Measurements from ENCODE around the gene PRDX2. TPM values are rescaled to one million over a fixed set of nuclear protein-coding genes. Genes with fewer than 3 reads are reported as not detected.
"Not testable (repeated sequence)": the region's sequence is repeated elsewhere in the genome, so short reads cannot be mapped to it uniquely, and the experiment has no call there.

The PRDX2 gene
- total and polyA plus RNA-seq, 8 donors = 75.8 to 172 (median 103) TPM

DNA sequence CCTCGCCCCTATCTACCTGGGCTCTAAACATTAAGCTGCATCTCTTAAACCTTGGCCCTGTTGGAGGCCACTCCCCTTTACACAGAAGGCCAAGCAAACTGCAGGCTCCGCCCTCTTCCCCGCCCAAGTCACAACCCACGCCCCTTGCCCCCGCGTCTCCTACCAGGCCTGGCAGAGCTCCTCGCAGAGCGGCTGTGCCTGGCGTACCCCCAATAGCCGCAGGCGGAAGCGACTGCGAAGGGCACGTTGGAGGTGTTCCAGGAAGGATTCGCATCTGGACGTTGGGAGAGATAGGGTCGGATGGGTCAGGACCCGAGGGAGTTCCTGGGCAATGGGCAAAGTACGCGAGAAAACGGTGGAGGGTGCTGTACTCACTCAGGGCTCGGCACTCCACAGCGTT is 26.9 kb upstream of the PRDX2 start:
- WGBS, 2 donors = 2 to 4% methylated on average over 23 of the region's 23 CpGs
- intact Hi-C loops (cut with DNase I) = no loop called here
- FAIRE-seq (no peak), ATAC-seq (peak in 3 of 4 donors; percentile 57 to 63 (median 63)), DNase-seq (peak in 3 of 6 donors; percentile 40 to 62 (median 55))
- Histone ChIP-seq H3K9me3 (no peaks in the 10 kb centered on the region), H3K36me3 (no peaks in the 10 kb centered on the region), H3K4me1 (peaks cover 0 to 6% (median 0%) of the 10 kb centered on the region in 3 donors), H3K27ac (no peak overlapping the region), H3K27me3 (peaks cover 0 to 22% (median 4%) of the 10 kb centered on the region in 4 donors), H3K4me3 (no peak overlapping the region)
- TF ChIP-seq, protein P1, sequence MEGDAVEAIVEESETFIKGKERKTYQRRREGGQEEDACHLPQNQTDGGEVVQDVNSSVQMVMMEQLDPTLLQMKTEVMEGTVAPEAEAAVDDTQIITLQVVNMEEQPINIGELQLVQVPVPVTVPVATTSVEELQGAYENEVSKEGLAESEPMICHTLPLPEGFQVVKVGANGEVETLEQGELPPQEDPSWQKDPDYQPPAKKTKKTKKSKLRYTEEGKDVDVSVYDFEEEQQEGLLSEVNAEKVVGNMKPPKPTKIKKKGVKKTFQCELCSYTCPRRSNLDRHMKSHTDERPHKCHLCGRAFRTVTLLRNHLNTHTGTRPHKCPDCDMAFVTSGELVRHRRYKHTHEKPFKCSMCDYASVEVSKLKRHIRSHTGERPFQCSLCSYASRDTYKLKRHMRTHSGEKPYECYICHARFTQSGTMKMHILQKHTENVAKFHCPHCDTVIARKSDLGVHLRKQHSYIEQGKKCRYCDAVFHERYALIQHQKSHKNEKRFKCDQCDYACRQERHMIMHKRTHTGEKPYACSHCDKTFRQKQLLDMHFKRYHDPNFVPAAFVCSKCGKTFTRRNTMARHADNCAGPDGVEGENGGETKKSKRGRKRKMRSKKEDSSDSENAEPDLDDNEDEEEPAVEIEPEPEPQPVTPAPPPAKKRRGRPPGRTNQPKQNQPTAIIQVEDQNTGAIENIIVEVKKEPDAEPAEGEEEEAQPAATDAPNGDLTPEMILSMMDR (IDR thresholded peaks at IDR 0.05) = no peak

- 7 to 8% methylated on average over 46 of the region's 46 CpGs for WGBS, 2 donors
- Histone ChIP-seq H3K27ac (no peak overlapping the region), H3K9me3 (no peaks in the 10 kb centered on the region), H3K27me3 (peaks cover 0 to 5% (median 2%) of the 10 kb centered on the region in 4 donors), H3K4me3 (no peak overlapping the region), H3K4me1 (peaks cover 0 to 3% (median 0%) of the 10 kb centered on the region in 3 donors), H3K36me3 (no peaks in the 10 kb centered on the region)
- FAIRE-seq = no peak
- intact Hi-C loops (cut with DNase I) = no loop called here
- peak in 2 of 4 donors; percentile 52 to 53 for ATAC-seq
- DNase-seq = peak in 2 of 6 donors; percentile 46 to 66
- TF ChIP-seq, protein P1 (IDR thresholded peaks at IDR 0.05) = peak in 1 of 4 donors; percentile 9
Observed at GRCh38 chr19:12825254-12826131, 23.9 kb upstream of the PRDX2 start.

DNA sequence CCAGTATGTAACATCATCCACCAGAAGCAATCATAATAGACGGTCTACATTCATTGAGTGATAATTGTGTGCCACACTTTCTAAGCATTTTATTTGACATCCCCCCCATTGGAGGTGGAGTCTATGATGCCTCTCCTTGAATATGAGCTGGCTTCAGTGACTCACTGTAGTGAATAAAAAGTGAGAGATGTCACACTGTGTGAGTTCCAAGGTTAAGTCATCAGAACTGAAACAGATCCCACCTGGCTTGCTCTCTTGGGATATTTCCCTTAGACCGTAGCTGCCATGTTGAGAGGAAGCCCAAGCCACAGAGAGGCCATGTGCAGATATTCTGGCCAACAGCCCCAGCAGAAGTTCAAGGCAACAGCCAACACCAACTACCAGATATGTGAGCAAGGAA is 20.2 kb upstream of the PRDX2 start:
- TF ChIP-seq, protein P1 (IDR thresholded peaks at IDR 0.05) = no peak

GRCh38 chr19:12817810-12818209 is 16.2 kb upstream of the PRDX2 start:
- H3K4me3 ChIP-seq; H3K4me1 ChIP-seq; H3K27me3 ChIP-seq; H3K36me3 ChIP-seq; H3K9me3 ChIP-seq; DNase-seq; ATAC-seq; H3K27ac ChIP-seq; FAIRE-seq; intact Hi-C loops (cut with DNase I): not testable (repeated sequence)
- 90 to 92% methylated on average over 11 of the region's 11 CpGs for WGBS, 2 donors

More for the DNA sequence above, 20.2 kb upstream of the PRDX2 start:
- no peaks in the 10 kb centered on the region for H3K9me3 ChIP-seq
- peaks cover 0 to 5% (median 2%) of the 10 kb centered on the region in 4 donors for H3K27me3 ChIP-seq
- H3K36me3 ChIP-seq = no peaks in the 10 kb centered on the region
- no peaks in the 10 kb centered on the region for H3K4me1 ChIP-seq
- no peak for ATAC-seq
- no peak for FAIRE-seq
- WGBS, 2 donors = 84 to 94% methylated on average over 2 of the region's 2 CpGs
- H3K27ac ChIP-seq = no peak overlapping the region
- DNase-seq = no peak
- no peak overlapping the region for H3K4me3 ChIP-seq
- intact Hi-C loops (cut with DNase I) = no loop called here

DNA sequence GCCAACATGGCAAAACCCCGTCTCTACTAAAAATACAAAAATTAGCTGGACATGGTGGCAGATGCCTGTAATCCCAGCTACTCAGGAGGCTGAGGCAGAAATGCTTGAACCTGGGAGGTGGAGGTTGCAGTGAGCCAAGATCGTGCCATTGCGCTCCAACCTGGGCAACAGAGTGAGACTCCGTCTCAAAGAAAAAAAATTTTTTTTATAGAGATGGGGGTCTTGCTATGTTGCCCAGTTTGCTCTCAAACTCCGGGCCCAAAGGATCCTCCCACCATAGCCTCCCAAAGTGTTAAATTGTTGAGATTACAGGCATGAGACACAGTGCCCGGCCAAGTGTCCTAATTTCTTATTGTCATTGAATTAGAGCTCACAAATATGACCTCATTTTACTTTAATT is 15.6 kb upstream of the PRDX2 start:
- H3K36me3 ChIP-seq; H3K9me3 ChIP-seq; intact Hi-C loops (cut with DNase I); DNase-seq; H3K27me3 ChIP-seq; H3K4me1 ChIP-seq; FAIRE-seq; H3K4me3 ChIP-seq; H3K27ac ChIP-seq; ATAC-seq: not testable (repeated sequence)
- 83 to 91% methylated on average over 6 of the region's 6 CpGs for WGBS, 2 donors

DNA sequence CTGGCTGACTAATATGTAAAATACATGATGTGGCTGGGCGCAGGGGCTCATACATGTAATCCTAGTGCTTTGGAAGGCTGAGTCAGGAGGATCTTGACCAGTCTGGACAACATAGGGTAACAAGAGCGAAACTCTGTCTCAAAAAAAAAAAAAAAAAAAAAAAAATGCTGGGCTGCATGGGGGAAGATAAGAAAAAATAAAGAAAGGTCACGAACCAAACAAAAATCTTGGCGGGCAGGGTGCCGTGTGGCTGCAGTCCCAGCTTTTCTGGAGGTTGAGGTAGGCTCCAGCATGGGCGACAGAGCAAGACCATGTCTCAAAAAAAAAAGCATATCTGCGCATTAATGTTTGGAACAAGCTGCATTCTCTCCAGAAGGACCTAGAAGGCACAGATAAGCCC is 13.5 kb upstream of the PRDX2 start:
- Histone ChIP-seq H3K27ac (no peak overlapping the region), H3K4me1 (no peaks in the 10 kb centered on the region), H3K36me3 (no peaks in the 10 kb centered on the region), H3K4me3 (no peak overlapping the region), H3K27me3 (no peaks in the 10 kb centered on the region), H3K9me3 (no peaks in the 10 kb centered on the region)
- TF ChIP-seq, protein P1 (IDR thresholded peaks at IDR 0.05) = no peak
- DNase-seq (no peak), ATAC-seq (no peak), FAIRE-seq (no peak)
- intact Hi-C loops (cut with DNase I) = no loop called here
- 84 to 88% methylated on average over 7 of the region's 7 CpGs for WGBS, 2 donors
